DOHH2 (cell line): Measurements from ENCODE around the gene LRRC8D.
A peak's percentile ranks its signal among the peaks of the same experiment; 100 is the strongest.

ENCODE experiments used
- H3F3A ChIP-seq: fragments of 200-600 bp; sonication (generic), shearing (Covaris generic); 2 replicates; pipeline ENCODE4 v1.6.0; 2016; ENCODE audit warnings: antibody characterized with exemption, mild to moderate bottlenecking; ENCODE audit not compliant: control insufficient read depth, insufficient read depth
- H3K27ac ChIP-seq: fragments of 200-600 bp; sonication (generic); 2 replicates; pipeline ENCODE4 v1.5.1; 2014; ENCODE audit warnings: low read depth, mild to moderate bottlenecking, low read length, moderate library complexity
- H3K27me3 ChIP-seq: fragments of 200-600 bp; sonication (generic); 2 replicates; pipeline ENCODE4 v1.6.1; 2014; ENCODE audit warnings: mild to moderate bottlenecking, low read length, mixed read lengths; ENCODE audit not compliant: control insufficient read depth
- H3K36me3 ChIP-seq: fragments of 200-600 bp; sonication (generic); 2 replicates; pipeline ENCODE4 v1.6.1; 2014; ENCODE audit warnings: mild to moderate bottlenecking, low read length, moderate library complexity, mixed read lengths; ENCODE audit not compliant: control insufficient read depth
- H3K4me1 ChIP-seq: fragments of 200-600 bp; sonication (generic); 2 replicates; pipeline ENCODE4 v1.6.1; 2014; ENCODE audit warnings: mild to moderate bottlenecking, low read length, mixed read lengths; ENCODE audit not compliant: control insufficient read depth
- H3K4me2 ChIP-seq: fragments of 200-600 bp; sonication (generic); 2 replicates; pipeline ENCODE4 v1.6.0; 2014; ENCODE audit warnings: mild to moderate bottlenecking, low read length, moderate library complexity
- H3K4me3 ChIP-seq: fragments of 200-600 bp; sonication (generic); 2 replicates; pipeline ENCODE4 v1.5.1; 2014; ENCODE audit warnings: mild to moderate bottlenecking, low read length, mixed read lengths
- H3K79me2 ChIP-seq: fragments of 200-600 bp; sonication (generic); 2 replicates; pipeline ENCODE4 v1.6.1; 2014; ENCODE audit warnings: mild to moderate bottlenecking, low read length, mixed read lengths; ENCODE audit not compliant: control insufficient read depth
- H3K9me2 ChIP-seq: fragments of 200-600 bp; sonication (generic); replicated peaks from 2 replicates; pipeline ENCODE4 v1.6.1; 2014; ENCODE audit warnings: mild to moderate bottlenecking, low read length, mixed read lengths; ENCODE audit not compliant: control insufficient read depth
- H3K9me3 ChIP-seq: fragments of 200-600 bp; sonication (generic); 2 replicates; pipeline ENCODE4 v1.6.1; 2014; ENCODE audit warnings: antibody characterized with exemption, low read length, mixed read lengths; ENCODE audit not compliant: control insufficient read depth, insufficient read depth
- H4K20me1 ChIP-seq: fragments of 200-600 bp; sonication (generic); 2 replicates; pipeline ENCODE4 v1.6.0; 2014; ENCODE audit warnings: low read depth, mild to moderate bottlenecking, antibody characterized with exemption, low read length, moderate library complexity; ENCODE audit not compliant: control insufficient read depth, insufficient read depth
- EZH2phosphoT487 ChIP-seq: fragments of 200-600 bp; sonication (generic); IDR thresholded peaks from 2 replicates; pipeline ENCODE4 v1.6.1; 2017; ENCODE audit warnings: borderline replicate concordance, mild to moderate bottlenecking, antibody characterized with exemption, low read length, moderate library complexity, mixed read lengths
- TF ChIP-seq, protein P1 (sequence below): fragments of 200-600 bp; sonication (generic); IDR thresholded peaks from one replicate; pipeline ENCODE4 v1.5.1; 2014; ENCODE audit warnings: antibody characterized with exemption, mild to moderate bottlenecking, low read depth, low read length; ENCODE audit not compliant: poor library complexity, severe bottlenecking

LRRC8D gene

DNA sequence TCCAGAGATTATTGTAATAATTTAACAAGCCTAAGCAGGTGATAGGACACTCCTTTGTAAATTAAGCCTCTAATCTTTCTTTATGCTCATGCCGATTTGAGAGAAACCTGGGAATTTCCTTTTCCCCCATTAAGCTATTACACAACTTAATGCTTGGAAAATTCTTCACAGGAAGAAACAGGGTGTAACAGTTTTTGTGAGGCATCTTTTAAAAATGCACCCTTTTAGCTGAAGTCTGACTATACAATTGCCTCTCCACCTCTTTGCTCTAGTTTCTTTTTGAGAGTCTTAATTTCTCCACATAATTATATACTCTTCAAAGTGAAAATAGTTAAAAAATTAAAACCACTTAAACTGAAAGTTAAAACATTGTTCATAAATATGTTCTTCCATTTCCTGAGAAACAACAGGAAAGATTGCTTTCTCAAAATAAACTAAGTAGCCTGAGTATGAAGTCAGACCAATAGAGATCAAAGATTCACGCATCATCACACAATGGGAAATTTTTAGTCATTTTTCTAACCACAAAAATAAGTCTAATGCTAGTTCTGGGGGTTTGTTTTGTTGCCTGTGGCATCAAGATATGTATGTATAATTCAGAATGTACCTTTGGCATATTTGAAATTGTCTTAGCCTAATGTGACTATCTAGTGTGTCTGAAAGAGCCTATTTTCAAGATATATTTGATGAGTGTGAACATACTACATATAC, 34.7 kb downstream of the LRRC8D start:
- H3K4me2 ChIP-seq, result peak overlapping the region; percentile 65
- no peaks in the 10 kb centered on the region for H3K9me2 ChIP-seq
- no peaks in the 10 kb centered on the region for H3K27me3 ChIP-seq
- H3K79me2 ChIP-seq, result peaks cover 52% of the 10 kb centered on the region
- H3F3A ChIP-seq, result no peaks in the 10 kb centered on the region
- no peaks in the 10 kb centered on the region for H4K20me1 ChIP-seq
- peak overlapping the region; percentile 59 for H3K4me3 ChIP-seq
- peaks cover 48% of the 10 kb centered on the region for H3K4me1 ChIP-seq
- TF ChIP-seq, protein P1, sequence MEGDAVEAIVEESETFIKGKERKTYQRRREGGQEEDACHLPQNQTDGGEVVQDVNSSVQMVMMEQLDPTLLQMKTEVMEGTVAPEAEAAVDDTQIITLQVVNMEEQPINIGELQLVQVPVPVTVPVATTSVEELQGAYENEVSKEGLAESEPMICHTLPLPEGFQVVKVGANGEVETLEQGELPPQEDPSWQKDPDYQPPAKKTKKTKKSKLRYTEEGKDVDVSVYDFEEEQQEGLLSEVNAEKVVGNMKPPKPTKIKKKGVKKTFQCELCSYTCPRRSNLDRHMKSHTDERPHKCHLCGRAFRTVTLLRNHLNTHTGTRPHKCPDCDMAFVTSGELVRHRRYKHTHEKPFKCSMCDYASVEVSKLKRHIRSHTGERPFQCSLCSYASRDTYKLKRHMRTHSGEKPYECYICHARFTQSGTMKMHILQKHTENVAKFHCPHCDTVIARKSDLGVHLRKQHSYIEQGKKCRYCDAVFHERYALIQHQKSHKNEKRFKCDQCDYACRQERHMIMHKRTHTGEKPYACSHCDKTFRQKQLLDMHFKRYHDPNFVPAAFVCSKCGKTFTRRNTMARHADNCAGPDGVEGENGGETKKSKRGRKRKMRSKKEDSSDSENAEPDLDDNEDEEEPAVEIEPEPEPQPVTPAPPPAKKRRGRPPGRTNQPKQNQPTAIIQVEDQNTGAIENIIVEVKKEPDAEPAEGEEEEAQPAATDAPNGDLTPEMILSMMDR, result no peak
- TF ChIP-seq EZH2phosphoT487, result no peak
- no peaks in the 10 kb centered on the region for H3K9me3 ChIP-seq
- H3K27ac ChIP-seq, result peak overlapping the region; percentile 45
- H3K36me3 ChIP-seq, result peaks cover 23% of the 10 kb centered on the region

DNA sequence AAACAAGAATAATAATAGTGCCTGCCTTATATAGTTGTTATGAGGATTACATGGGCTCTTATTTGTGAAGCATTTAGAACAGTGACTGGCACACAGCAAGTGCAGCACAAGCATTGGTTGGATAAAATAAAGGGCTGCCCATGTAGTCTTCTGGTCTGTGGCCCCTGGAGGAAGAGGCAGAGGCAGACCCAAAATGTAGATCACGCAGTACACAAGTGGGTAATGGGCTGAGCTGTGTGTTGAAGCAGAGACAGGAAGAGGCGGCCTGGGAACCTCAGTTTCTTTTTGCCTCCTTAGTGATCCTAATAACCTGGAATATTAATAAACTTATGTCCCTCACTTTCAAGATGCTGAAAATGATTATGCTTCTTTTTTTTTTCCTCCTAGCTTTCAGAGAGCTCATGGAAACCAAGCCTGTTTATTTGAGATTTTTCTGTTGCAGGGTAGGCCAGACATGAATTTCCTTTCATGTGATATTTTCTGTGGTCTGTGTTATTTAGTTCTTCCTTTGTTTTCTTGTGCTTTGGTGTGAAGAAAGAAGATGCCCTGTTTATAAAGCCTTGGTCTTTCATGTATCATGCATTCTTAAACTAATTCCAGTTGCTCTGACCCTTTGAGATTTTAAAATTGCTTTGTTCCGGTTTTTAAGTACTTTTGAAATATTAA, 42.5 kb downstream of the LRRC8D start:
- no peak for TF ChIP-seq EZH2phosphoT487
- TF ChIP-seq, protein P1, result no peak
- Histone ChIP-seq H3F3A (peaks cover 17% of the 10 kb centered on the region), H3K4me3 (peak overlapping the region; percentile 52), H3K9me2 (no peaks in the 10 kb centered on the region), H3K9me3 (no peaks in the 10 kb centered on the region), H3K36me3 (peaks cover 29% of the 10 kb centered on the region), H3K27me3 (no peaks in the 10 kb centered on the region), H3K27ac (peak overlapping the region; percentile 63), H4K20me1 (no peaks in the 10 kb centered on the region), H3K4me1 (peaks cover 40% of the 10 kb centered on the region), H3K79me2 (peaks cover 28% of the 10 kb centered on the region), H3K4me2 (peak overlapping the region; percentile 56)

DNA sequence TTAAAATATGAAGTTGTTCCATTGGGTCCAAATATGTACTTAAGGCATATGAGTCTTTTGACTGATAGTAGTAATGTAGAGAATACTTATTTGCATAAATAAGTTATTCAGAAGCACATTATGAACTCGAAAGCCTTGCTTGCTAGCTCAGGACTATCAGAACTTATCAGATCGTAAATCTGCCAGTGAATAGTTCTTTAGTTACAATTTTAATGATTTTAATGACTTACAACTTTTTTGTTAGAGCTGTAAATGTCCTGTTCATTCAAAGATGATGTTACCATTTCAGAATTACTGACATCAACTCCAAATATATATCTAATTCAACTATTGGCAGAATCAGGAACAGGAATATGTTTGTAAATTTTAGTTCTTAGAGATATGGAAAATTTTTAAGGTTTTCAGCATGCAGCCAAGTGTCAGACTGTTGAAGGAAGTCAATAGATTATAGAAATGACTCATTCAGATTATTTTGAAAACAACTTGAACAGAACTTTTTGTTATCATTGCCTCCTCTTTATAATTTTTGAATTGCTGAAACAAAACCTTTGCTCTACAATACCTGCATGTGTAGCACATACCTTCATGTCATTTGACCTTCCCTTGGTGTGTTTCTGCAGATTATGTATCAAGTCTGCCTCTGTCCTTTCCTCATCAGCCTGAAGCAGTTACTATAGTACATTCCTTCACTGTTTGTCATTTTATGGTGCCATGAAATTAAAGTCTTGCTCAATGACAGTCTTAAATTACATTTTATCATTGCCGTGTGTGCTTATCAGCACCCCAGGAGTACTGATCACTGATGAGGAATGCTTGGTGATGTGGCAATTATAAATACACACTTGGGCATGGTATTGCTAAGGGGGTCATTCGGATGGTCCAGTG, 44.9 kb downstream of the LRRC8D start:
- H3K9me3 ChIP-seq, result no peaks in the 10 kb centered on the region
- H3F3A ChIP-seq, result peaks cover 17% of the 10 kb centered on the region
- no peak overlapping the region for H3K4me3 ChIP-seq
- H4K20me1 ChIP-seq, result no peaks in the 10 kb centered on the region
- no peaks in the 10 kb centered on the region for H3K9me2 ChIP-seq
- H3K79me2 ChIP-seq, result peaks cover 28% of the 10 kb centered on the region
- H3K4me2 ChIP-seq, result no peak overlapping the region
- TF ChIP-seq, protein P1, result no peak
- no peak for TF ChIP-seq EZH2phosphoT487
- peaks cover 40% of the 10 kb centered on the region for H3K36me3 ChIP-seq
- no peaks in the 10 kb centered on the region for H3K27me3 ChIP-seq
- no peak overlapping the region for H3K27ac ChIP-seq
- peaks cover 39% of the 10 kb centered on the region for H3K4me1 ChIP-seq
